Measurements from ENCODE around the gene SGMS1. TPM values are rescaled to one million over a fixed set of nuclear protein-coding genes. Genes with fewer than 3 reads are reported as not detected.
"Not testable (repeated sequence)": the region's sequence is repeated elsewhere in the genome, so short reads cannot be mapped to it uniquely, and the experiment has no call there.

The SGMS1 gene
- total RNA-seq, 1 donor from 2014 or later: 128 TPM

- intact Hi-C loops (cut with DNase I): no loop called here
- H3K4me3 ChIP-seq: no peak overlapping the region
- no peak overlapping the region for H3K27ac ChIP-seq
- H3K9me3 ChIP-seq: no peaks in the 10 kb centered on the region
- no peaks in the 10 kb centered on the region for H3K27me3 ChIP-seq
- no peak for DNase-seq (ENCODE audit: low spot score in 2 of 2)
- H3K36me3 ChIP-seq: peaks cover 4 to 11% of the 10 kb centered on the region in 2 donors
- no peak for TF ChIP-seq CTCF (IDR thresholded peaks at IDR 0.05)
- H3K4me1 ChIP-seq: no peaks in the 10 kb centered on the region
These were observed 162.6 kb downstream of the SGMS1 start for GRCh38 chr10:50461123-50461522.

GRCh38 chr10:50456719-50457118, 167.0 kb downstream of the SGMS1 start:
- TF ChIP-seq CTCF (IDR thresholded peaks at IDR 0.05): no peak
- intact Hi-C loops (cut with DNase I): no loop called here
- Histone ChIP-seq H3K4me3 (no peak overlapping the region), H3K27me3 (no peaks in the 10 kb centered on the region), H3K4me1 (no peaks in the 10 kb centered on the region), H3K9me3 (no peaks in the 10 kb centered on the region), H3K27ac (no peak overlapping the region), H3K36me3 (peaks cover 4 to 11% of the 10 kb centered on the region in 2 donors)
- DNase-seq (ENCODE audit: low spot score in 2 of 2): no peak

- Histone ChIP-seq H3K9me3 (no peaks in the 10 kb centered on the region), H3K4me1 (no peaks in the 10 kb centered on the region), H3K36me3 (no peaks in the 10 kb centered on the region), H3K4me3 (no peak overlapping the region), H3K27me3 (no peaks in the 10 kb centered on the region), H3K27ac (no peak overlapping the region)
- no peak for DNase-seq (ENCODE audit: low spot score in 2 of 2)
- intact Hi-C loops (cut with DNase I): no loop called here
- no peak for TF ChIP-seq CTCF (IDR thresholded peaks at IDR 0.05)
These were observed 169.8 kb downstream of the SGMS1 start for GRCh38 chr10:50453940-50454339.

- Histone ChIP-seq H3K9me3 (no peaks in the 10 kb centered on the region), H3K4me1 (no peaks in the 10 kb centered on the region), H3K4me3 (no peak overlapping the region), H3K36me3 (no peaks in the 10 kb centered on the region), H3K27me3 (no peaks in the 10 kb centered on the region), H3K27ac (no peak overlapping the region)
- TF ChIP-seq CTCF (IDR thresholded peaks at IDR 0.05): no peak
- no peak for DNase-seq (ENCODE audit: low spot score in 2 of 2)
- intact Hi-C loops (cut with DNase I): no loop called here
These were observed 171.2 kb downstream of the SGMS1 start for GRCh38 chr10:50452603-50453002.

- no peaks in the 10 kb centered on the region for H3K27me3 ChIP-seq
- no peaks in the 10 kb centered on the region for H3K4me1 ChIP-seq
- H3K27ac ChIP-seq: no peak overlapping the region
- H3K4me3 ChIP-seq: no peak overlapping the region
- no peaks in the 10 kb centered on the region for H3K9me3 ChIP-seq
- no peaks in the 10 kb centered on the region for H3K36me3 ChIP-seq
- DNase-seq (ENCODE audit: low spot score in 2 of 2): no peak
- intact Hi-C loops (cut with DNase I): no loop called here
- no peak for TF ChIP-seq CTCF (IDR thresholded peaks at IDR 0.05)
These were observed 176.1 kb downstream of the SGMS1 start for GRCh38 chr10:50447691-50448090.

- H3K36me3 ChIP-seq; H3K4me1 ChIP-seq; H3K27me3 ChIP-seq; H3K9me3 ChIP-seq; intact Hi-C loops (cut with DNase I); H3K27ac ChIP-seq; H3K4me3 ChIP-seq; DNase-seq (ENCODE audit: low spot score in 2 of 2): not testable (repeated sequence)
These were observed 178.0 kb downstream of the SGMS1 start for GRCh38 chr10:50445777-50446176.

Data from ascending aorta (tissue), 2 donors.